HCT116 (cell line): ENCODE measurements around the gene C16orf95. TPM values are rescaled to one million over a fixed set of nuclear protein-coding genes. Genes with fewer than 3 reads are reported as not detected.

ENCODE experiments used
- ATAC-seq: fragments of 200-7000 bp; cut with Tn5 transposase; 2 replicates; pipeline ENCODE4 v1.9.1; 2020; ENCODE audit warnings: mild to moderate bottlenecking, moderate library complexity
- BruUV-seq: library from RNA; stranded (reverse); fragments of 400-500 nt; replicated peaks from 2 replicates; lab custom pipeline; 2021; lab: Mats Ljungman, UMichigan
- CTCF ChIA-PET: fragments of 300-600 bp; sonication (Branson Sonifier 250); formaldehyde crosslinking; loops from one replicate; lab custom pipeline; 2021; ENCODE audit warnings: antibody characterized with exemption; lab: Charles Lee
- POLR2A ChIA-PET: fragments of 300-600, 350-600 bp; sonication (Branson Sonifier 250); formaldehyde crosslinking; loops from one replicate; lab custom pipeline; 2021; ENCODE audit warnings: antibody characterized with exemption; lab: Charles Lee
- RAD21 ChIA-PET, 2 experiments: fragments of 300-600 bp; sonication (Branson Sonifier 250); formaldehyde crosslinking; loops; one replicate each; lab custom pipeline; 2023; ENCODE audit warnings: low total read pairs in 2 of 2; ENCODE audit not compliant: uncharacterized antibody in 2 of 2, unreplicated experiment in 2 of 2, low non-redundant PET in 1 of 2; lab: Charles Lee
- DNase-seq: peaks from one replicate; pipeline ENCODE4 v3.0.0-alpha.2; 2010; ENCODE audit warnings: low read depth, low spot score
- H2AFZ ChIP-seq: fragments of 200-600 bp; shearing (Covaris generic), sonication (generic); 2 replicates; pipeline ENCODE4 v1.6.1; 2017; ENCODE audit warnings: low read depth, mixed run types, mixed read lengths, antibody characterized with exemption, low read length; ENCODE audit not compliant: poor library complexity, severe bottlenecking
- H3K27ac ChIP-seq: 2 replicates; pipeline ENCODE4 v1.5.1; 2012; ENCODE audit warnings: low read depth, low read length
- H3K27me3 ChIP-seq: fragments of 200-600 bp; sonication (generic); 2 replicates; pipeline ENCODE4 v1.6.1; 2016; ENCODE audit warnings: mixed run types, low read length, mixed read lengths; ENCODE audit not compliant: insufficient read depth
- H3K36me3 ChIP-seq, 2 experiments: fragments of 200-500 bp in 1 of 2; fragments of 200-600 bp in 1 of 2; sonication (Bioruptor generic) in 1 of 2; sonication (generic) in 1 of 2; 2 replicates each; pipeline versions ENCODE4 v1.5.1 to v1.6.1; 2014 to 2016; ENCODE audit warnings: low read length in 2 of 2, inconsistent platforms in 1 of 2, mixed read lengths in 1 of 2, mixed run types in 1 of 2; ENCODE audit not compliant: insufficient read depth in 2 of 2, control insufficient read depth in 1 of 2
- H3K4me1 ChIP-seq, 2 experiments: fragments of 200-600 bp in 1 of 2; sonication (generic) in 1 of 2; 2 replicates each; pipeline versions ENCODE4 v1.5.1 to v1.6.1; 2012 to 2017; ENCODE audit warnings: low read length in 2 of 2, inconsistent platforms in 1 of 2, mild to moderate bottlenecking in 1 of 2, mixed read lengths in 1 of 2, mixed run types in 1 of 2, moderate library complexity in 1 of 2; ENCODE audit not compliant: insufficient read depth in 2 of 2, control insufficient read depth in 1 of 2
- H3K4me2 ChIP-seq: fragments of 200-600 bp; sonication (generic); 2 replicates; pipeline ENCODE4 v1.6.1; 2017; ENCODE audit warnings: mixed run types, low read length, mixed read lengths
- H3K4me3 ChIP-seq, 2 experiments: fragments of 200-600 bp in 1 of 2; sonication (generic) in 1 of 2; replicated peaks in 1 of 2; 2 replicates each; pipeline ENCODE4 v1.5.1; 2011 to 2016; ENCODE audit warnings: low read length in 2 of 2, control low read depth in 1 of 2, low read depth in 1 of 2, mild to moderate bottlenecking in 1 of 2, mixed read lengths in 1 of 2, mixed run types in 1 of 2
- H3K79me2 ChIP-seq: fragments of 200-600 bp; sonication (generic); 2 replicates; pipeline ENCODE4 v1.6.1; 2017; ENCODE audit warnings: mild to moderate bottlenecking, mixed run types, low read length, moderate library complexity, mixed read lengths; ENCODE audit not compliant: insufficient read depth
- H3K9ac ChIP-seq: fragments of 200-600 bp; sonication (generic); 2 replicates; pipeline ENCODE4 v1.6.1; 2016; ENCODE audit warnings: low read length, mixed read lengths
- H3K9me2 ChIP-seq: fragments of 200-600 bp; sonication (generic), shearing (Covaris generic); 2 replicates; pipeline ENCODE4 v1.6.1; 2017; ENCODE audit warnings: mixed run types, mild to moderate bottlenecking, moderate library complexity; ENCODE audit not compliant: insufficient read depth
- H3K9me3 ChIP-seq, 2 experiments: fragments of 200-500 bp in 1 of 2; fragments of 200-600 bp in 1 of 2; sonication (Bioruptor generic) in 1 of 2; sonication (generic) in 1 of 2; 2 replicates each; pipeline ENCODE4 v1.6.1; 2014 to 2017; ENCODE audit warnings: low read length in 2 of 2, mixed read lengths in 2 of 2, inconsistent platforms in 1 of 2, low read depth in 1 of 2, mild to moderate bottlenecking in 1 of 2, mixed run types in 1 of 2, moderate library complexity in 1 of 2; ENCODE audit not compliant: control insufficient read depth in 1 of 2, insufficient read depth in 1 of 2
- H4K20me1 ChIP-seq: fragments of 200-600 bp; sonication (generic), shearing (Covaris generic); 2 replicates; pipeline ENCODE4 v1.6.1; 2017; ENCODE audit warnings: mixed run types, mild to moderate bottlenecking, moderate library complexity; ENCODE audit not compliant: insufficient read depth
- EZH2 ChIP-seq: fragments of 200-600 bp; sonication (generic); IDR thresholded peaks from 2 replicates; pipeline ENCODE4 v1.6.1; 2017; ENCODE audit warnings: antibody characterized with exemption, mixed run types
- FOSL1 ChIP-seq: IDR thresholded peaks from 2 replicates; pipeline ENCODE4 v1.6.1; 2012; ENCODE audit warnings: low read depth
- JUND ChIP-seq: IDR thresholded peaks from 2 replicates; pipeline ENCODE4 v1.6.1; 2012
- POLR2A ChIP-seq: IDR thresholded peaks from 2 replicates; pipeline ENCODE4 v1.7.0; 2011; ENCODE audit warnings: borderline replicate concordance; ENCODE audit not compliant: insufficient read depth, insufficient read length; ENCODE audit errors: extremely low read depth
- SIN3A ChIP-seq: IDR thresholded peaks from 2 replicates; pipeline ENCODE4 v1.6.1; 2012; ENCODE audit warnings: low read depth
- SP1 ChIP-seq: IDR thresholded peaks from 2 replicates; pipeline ENCODE4 v1.6.1; 2012; ENCODE audit warnings: low read depth
- SRF ChIP-seq: IDR thresholded peaks from 2 replicates; pipeline ENCODE4 v1.6.1; 2012; ENCODE audit warnings: low read depth
- TCF7L2 ChIP-seq: IDR thresholded peaks from 2 replicates; pipeline ENCODE4 v1.7.0; 2011; ENCODE audit warnings: borderline replicate concordance, inconsistent platforms; ENCODE audit not compliant: insufficient read depth, insufficient read length; ENCODE audit errors: extremely low read depth
- intact Hi-C: fragments of 100-400 bp; cut with micrococcal nuclease; formaldehyde crosslinking; loops from 2 replicates; pipeline ENCODE4 v1.10.0; 2022
- total RNA-seq: library from RNA; stranded (reverse); gene quantifications from one replicate; pipeline ENCODE4 v1.2.1, GENCODE V29; 2021; ENCODE audit not compliant: unreplicated experiment
- TF ChIP-seq, protein P1 (sequence below): IDR thresholded peaks from 2 replicates; pipeline ENCODE4 v1.6.1; 2011; ENCODE audit warnings: mild to moderate bottlenecking, low read length, moderate library complexity; ENCODE audit not compliant: insufficient replicate concordance; ENCODE audit errors: extremely low read depth
- TF ChIP-seq, protein P2 (sequence below), 3 experiments: fragments of 200-600 bp in 1 of 3; sonication (generic) in 1 of 3; IDR thresholded peaks in 2 of 3; conservative IDR thresholded peaks in 1 of 3; 2 replicates each; pipeline ENCODE4 v1.5.1; 2012 to 2017; ENCODE audit warnings: low read depth in 2 of 3, low read length in 2 of 3, antibody characterized with exemption in 1 of 3, borderline replicate concordance in 1 of 3, control low read depth in 1 of 3, mild to moderate bottlenecking in 1 of 3, mixed read lengths in 1 of 3, mixed run types in 1 of 3, moderate library complexity in 1 of 3; ENCODE audit not compliant: insufficient read depth in 1 of 3

C16orf95 gene
- total RNA-seq, 1 experiment from 2014 or later = 12.2 TPM

DNA sequence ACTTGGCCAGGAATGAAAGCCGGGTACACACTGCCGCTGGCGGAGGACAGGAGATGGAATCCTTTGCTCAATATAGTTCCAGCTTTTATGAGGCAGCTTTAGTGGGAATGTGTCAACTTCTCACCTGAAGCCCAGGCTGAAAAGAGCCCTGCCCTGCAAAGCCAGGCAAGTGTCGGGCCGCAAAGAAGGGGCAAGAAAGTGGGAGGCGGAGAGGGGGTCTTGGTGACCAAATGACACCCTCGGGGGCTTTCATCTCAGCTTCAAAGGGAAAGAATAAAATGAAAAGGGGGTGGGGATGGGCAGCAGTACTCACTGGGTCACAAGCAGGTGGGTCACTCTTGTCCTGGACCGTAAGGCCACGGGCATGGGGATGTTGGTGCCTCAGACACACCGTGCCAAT lies 62.9 kb downstream of the C16orf95 start:
- BruUV-seq = no TSS peak
- POLR2A ChIA-PET = interaction anchor here (1.2 kb wide), 1 partner anchor 12 kb away, joined by 3 read pairs; no protein-coding TSS in a partner anchor
- intact Hi-C loops = no loop called here
- no peaks in the 10 kb centered on the region for H3K9me3 ChIP-seq
- H3K36me3 ChIP-seq = no peaks in the 10 kb centered on the region
- H3K9ac ChIP-seq = no peak overlapping the region
- ATAC-seq (no peak), DNase-seq (no peak)
- H2AFZ ChIP-seq = no peak overlapping the region
- H3K4me1 ChIP-seq = no peaks in the 10 kb centered on the region
- H3K9me2 ChIP-seq = no peaks in the 10 kb centered on the region
- TF ChIP-seq, protein P1, sequence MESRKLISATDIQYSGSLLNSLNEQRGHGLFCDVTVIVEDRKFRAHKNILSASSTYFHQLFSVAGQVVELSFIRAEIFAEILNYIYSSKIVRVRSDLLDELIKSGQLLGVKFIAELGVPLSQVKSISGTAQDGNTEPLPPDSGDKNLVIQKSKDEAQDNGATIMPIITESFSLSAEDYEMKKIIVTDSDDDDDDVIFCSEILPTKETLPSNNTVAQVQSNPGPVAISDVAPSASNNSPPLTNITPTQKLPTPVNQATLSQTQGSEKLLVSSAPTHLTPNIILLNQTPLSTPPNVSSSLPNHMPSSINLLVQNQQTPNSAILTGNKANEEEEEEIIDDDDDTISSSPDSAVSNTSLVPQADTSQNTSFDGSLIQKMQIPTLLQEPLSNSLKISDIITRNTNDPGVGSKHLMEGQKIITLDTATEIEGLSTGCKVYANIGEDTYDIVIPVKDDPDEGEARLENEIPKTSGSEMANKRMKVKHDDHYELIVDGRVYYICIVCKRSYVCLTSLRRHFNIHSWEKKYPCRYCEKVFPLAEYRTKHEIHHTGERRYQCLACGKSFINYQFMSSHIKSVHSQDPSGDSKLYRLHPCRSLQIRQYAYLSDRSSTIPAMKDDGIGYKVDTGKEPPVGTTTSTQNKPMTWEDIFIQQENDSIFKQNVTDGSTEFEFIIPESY = no peak
- no peak for TF ChIP-seq POLR2A
- TF ChIP-seq SIN3A = no peak
- no peak for TF ChIP-seq SP1
- H4K20me1 ChIP-seq = no peaks in the 10 kb centered on the region
- no peak overlapping the region for H3K27ac ChIP-seq
- CTCF ChIA-PET = no interaction called here
- no peak overlapping the region for H3K4me2 ChIP-seq
- H3K4me3 ChIP-seq = no peak overlapping the region
- H3K79me2 ChIP-seq = no peaks in the 10 kb centered on the region
- RAD21 ChIA-PET = no interaction called here
- H3K27me3 ChIP-seq = no peaks in the 10 kb centered on the region

DNA sequence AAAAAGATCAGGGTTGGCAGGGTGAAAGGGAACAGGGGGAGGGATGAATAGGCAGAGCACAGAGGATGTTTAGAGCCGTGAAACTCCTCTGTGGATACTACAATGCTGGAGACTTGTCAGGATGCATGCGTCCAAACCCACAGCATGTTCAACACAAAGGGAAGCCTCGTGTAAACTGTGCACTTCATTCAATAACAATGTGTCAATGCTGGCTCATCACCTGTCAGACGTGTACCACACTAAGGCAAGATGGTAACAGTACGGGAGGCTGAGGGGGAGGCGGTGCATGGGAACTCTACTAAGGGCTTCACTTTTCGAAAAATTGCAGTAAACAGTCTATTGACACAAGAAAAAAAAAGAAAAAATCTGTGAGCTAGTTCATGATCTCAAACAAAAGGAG lies 63.7 kb downstream of the C16orf95 start:
- Histone ChIP-seq H3K9me2 (no peaks in the 10 kb centered on the region), H4K20me1 (no peaks in the 10 kb centered on the region), H3K9me3 (no peaks in the 10 kb centered on the region), H3K9ac (no peak overlapping the region), H3K4me3 (no peak overlapping the region), H2AFZ (no peak overlapping the region), H3K4me2 (no peak overlapping the region), H3K27me3 (no peaks in the 10 kb centered on the region), H3K4me1 (no peaks in the 10 kb centered on the region), H3K27ac (no peak overlapping the region), H3K36me3 (no peaks in the 10 kb centered on the region), H3K79me2 (no peaks in the 10 kb centered on the region)
- ChIA-PET CTCF (no interaction called here), RAD21 (no interaction called here), POLR2A (interaction anchor here (1.2 kb wide), 1 partner anchor 13 kb away, joined by 3 read pairs; no protein-coding TSS in a partner anchor)
- DNase-seq (no peak), ATAC-seq (no peak)
- BruUV-seq = no TSS peak
- intact Hi-C loops = no loop called here
- TF ChIP-seq JUND (no peak), EZH2 (no peak), SRF (no peak), FOSL1 (no peak), TCF7L2 (no peak), SP1 (no peak)
- TF ChIP-seq, protein P1 = no peak
- TF ChIP-seq, protein P2, sequence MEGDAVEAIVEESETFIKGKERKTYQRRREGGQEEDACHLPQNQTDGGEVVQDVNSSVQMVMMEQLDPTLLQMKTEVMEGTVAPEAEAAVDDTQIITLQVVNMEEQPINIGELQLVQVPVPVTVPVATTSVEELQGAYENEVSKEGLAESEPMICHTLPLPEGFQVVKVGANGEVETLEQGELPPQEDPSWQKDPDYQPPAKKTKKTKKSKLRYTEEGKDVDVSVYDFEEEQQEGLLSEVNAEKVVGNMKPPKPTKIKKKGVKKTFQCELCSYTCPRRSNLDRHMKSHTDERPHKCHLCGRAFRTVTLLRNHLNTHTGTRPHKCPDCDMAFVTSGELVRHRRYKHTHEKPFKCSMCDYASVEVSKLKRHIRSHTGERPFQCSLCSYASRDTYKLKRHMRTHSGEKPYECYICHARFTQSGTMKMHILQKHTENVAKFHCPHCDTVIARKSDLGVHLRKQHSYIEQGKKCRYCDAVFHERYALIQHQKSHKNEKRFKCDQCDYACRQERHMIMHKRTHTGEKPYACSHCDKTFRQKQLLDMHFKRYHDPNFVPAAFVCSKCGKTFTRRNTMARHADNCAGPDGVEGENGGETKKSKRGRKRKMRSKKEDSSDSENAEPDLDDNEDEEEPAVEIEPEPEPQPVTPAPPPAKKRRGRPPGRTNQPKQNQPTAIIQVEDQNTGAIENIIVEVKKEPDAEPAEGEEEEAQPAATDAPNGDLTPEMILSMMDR (IDR thresholded peaks at IDR 0.05 in 2 of 3, conservative IDR thresholded peaks at IDR 0.05 in 1 of 3; ENCODE audit: borderline replicate concordance in 1 of 3, insufficient read depth in 1 of 3, low read depth in 2 of 3, low read length in 2 of 3) = no peak
